ENCODE measurements around the gene IP6K1.

IP6K1 gene

GRCh38 chr3:49807431-49808114, 21.2 kb upstream of the IP6K1 start:
- in situ Hi-C loops (cut with HindIII; ENCODE audit: low sequenced_read_pairs) = no loop called here
- TF ChIP-seq, protein P1, sequence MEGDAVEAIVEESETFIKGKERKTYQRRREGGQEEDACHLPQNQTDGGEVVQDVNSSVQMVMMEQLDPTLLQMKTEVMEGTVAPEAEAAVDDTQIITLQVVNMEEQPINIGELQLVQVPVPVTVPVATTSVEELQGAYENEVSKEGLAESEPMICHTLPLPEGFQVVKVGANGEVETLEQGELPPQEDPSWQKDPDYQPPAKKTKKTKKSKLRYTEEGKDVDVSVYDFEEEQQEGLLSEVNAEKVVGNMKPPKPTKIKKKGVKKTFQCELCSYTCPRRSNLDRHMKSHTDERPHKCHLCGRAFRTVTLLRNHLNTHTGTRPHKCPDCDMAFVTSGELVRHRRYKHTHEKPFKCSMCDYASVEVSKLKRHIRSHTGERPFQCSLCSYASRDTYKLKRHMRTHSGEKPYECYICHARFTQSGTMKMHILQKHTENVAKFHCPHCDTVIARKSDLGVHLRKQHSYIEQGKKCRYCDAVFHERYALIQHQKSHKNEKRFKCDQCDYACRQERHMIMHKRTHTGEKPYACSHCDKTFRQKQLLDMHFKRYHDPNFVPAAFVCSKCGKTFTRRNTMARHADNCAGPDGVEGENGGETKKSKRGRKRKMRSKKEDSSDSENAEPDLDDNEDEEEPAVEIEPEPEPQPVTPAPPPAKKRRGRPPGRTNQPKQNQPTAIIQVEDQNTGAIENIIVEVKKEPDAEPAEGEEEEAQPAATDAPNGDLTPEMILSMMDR (IDR thresholded peaks at IDR 0.05; ENCODE audit: low read depth, low read length) = no peak
- no peak for DNase-seq (ENCODE audit: low read depth, low spot score)
- H3K4me3 ChIP-seq (ENCODE audit: low read depth, low read length) = no peak overlapping the region

GRCh38 chr3:49806850-49807249, 20.5 kb upstream of the IP6K1 start:
- H3K4me3 ChIP-seq (ENCODE audit: low read depth, low read length) = no peak overlapping the region
- DNase-seq (ENCODE audit: low read depth, low spot score) = no peak
- TF ChIP-seq, protein P1 (IDR thresholded peaks at IDR 0.05; ENCODE audit: low read depth, low read length) = no peak
- in situ Hi-C loops (cut with HindIII; ENCODE audit: low sequenced_read_pairs) = no loop called here

DNA sequence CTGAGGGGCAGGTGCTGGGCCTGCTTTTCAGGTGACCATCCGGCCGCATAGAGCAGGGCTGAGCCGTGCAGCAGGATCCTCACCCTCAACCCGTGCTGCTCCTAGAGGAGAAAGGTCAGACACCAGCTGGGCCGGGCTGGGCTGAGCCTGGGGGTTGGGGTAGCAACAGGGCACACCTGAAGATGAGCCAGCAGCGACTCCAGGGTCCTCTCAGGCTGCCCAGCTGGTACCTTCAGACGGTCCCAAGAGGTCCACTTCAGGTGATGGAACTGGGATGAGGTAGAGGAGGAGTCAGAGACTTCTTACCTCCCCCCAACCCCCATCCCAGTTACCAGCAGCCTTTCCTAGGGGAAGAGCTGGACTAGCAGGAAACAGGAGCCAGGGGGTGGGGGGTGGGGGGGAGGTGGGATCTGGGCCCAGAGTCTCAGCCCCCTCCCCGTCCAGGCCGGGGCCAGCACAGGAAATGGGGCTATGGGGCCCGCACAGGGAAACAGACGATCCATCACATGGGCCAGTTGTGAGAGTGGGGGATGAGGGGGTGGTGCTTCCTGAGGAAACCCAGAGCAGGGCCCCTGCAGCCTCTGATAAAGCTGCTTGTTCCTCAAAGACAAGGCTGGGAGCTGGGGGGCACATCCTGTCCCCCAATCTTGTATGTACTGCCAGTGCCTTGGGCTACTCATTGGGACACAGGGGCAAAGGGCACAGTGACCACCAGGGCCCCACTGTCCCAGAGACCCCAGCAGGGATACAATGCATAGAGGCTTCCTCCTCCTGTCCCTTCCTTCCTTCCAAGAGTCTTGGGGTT, 19.8 kb upstream of the IP6K1 start:
- H3K4me3 ChIP-seq (ENCODE audit: low read depth, low read length) = no peak overlapping the region
- in situ Hi-C loops (cut with HindIII; ENCODE audit: low sequenced_read_pairs) = no loop called here
- DNase-seq (ENCODE audit: low read depth, low spot score) = no peak
- TF ChIP-seq, protein P1 (IDR thresholded peaks at IDR 0.05; ENCODE audit: low read depth, low read length) = no peak

GRCh38 chr3:49805367-49805782, 19.0 kb upstream of the IP6K1 start:
- DNase-seq (ENCODE audit: low read depth, low spot score) = peak; percentile 38
- no peak overlapping the region for H3K4me3 ChIP-seq (ENCODE audit: low read depth, low read length)
- in situ Hi-C loops (cut with HindIII; ENCODE audit: low sequenced_read_pairs) = no loop called here
- TF ChIP-seq, protein P1 (IDR thresholded peaks at IDR 0.05; ENCODE audit: low read depth, low read length) = no peak

- DNase-seq (ENCODE audit: low read depth, low spot score) = no peak
- in situ Hi-C loops (cut with HindIII; ENCODE audit: low sequenced_read_pairs) = no loop called here
- TF ChIP-seq, protein P1 (IDR thresholded peaks at IDR 0.05; ENCODE audit: low read depth, low read length) = no peak
- H3K4me3 ChIP-seq (ENCODE audit: low read depth, low read length) = no peak overlapping the region
Observed at GRCh38 chr3:49804141-49805041, 18.0 kb upstream of the IP6K1 start.

GRCh38 chr3:49803465-49804140, 17.3 kb upstream of the IP6K1 start:
- TF ChIP-seq, protein P1 (IDR thresholded peaks at IDR 0.05; ENCODE audit: low read depth, low read length) = no peak
- H3K4me3 ChIP-seq (ENCODE audit: low read depth, low read length) = peak overlapping the region; percentile 66
- in situ Hi-C loops (cut with HindIII; ENCODE audit: low sequenced_read_pairs) = no loop called here
- DNase-seq (ENCODE audit: low read depth, low spot score) = no peak

Measured in astrocyte of the spinal cord (primary cell).